H1 (cell line): ENCODE results near the gene ALDH5A1. TPM values are rescaled to one million over a fixed set of nuclear protein-coding genes. Genes with fewer than 3 reads are reported as not detected.

Experiments used
- CTCF ChIA-PET: fragments of 300-600 bp; sonication (Branson Sonifier 250); formaldehyde crosslinking; loops from one replicate; lab custom pipeline; 2021; ENCODE audit not compliant: partially characterized antibody; lab: Charles Lee
- POLR2A ChIA-PET: fragments of 300-600 bp; sonication (Branson Sonifier 250); formaldehyde crosslinking; loops from one replicate; lab custom pipeline; 2021; ENCODE audit warnings: inconsistent platforms; ENCODE audit not compliant: partially characterized antibody; lab: Charles Lee
- DNase-seq, 2 experiments: peaks; one replicate each; pipeline versions ENCODE4 v3.0.0 to v3.0.0-alpha.2; 2010 to 2022; ENCODE audit warnings: low spot score in 2 of 2, low read depth in 1 of 2, mixed read lengths in 1 of 2
- FAIRE-seq: peaks from 2 replicates; lab custom pipeline; 2011; peaks lifted over from hg19 to GRCh38; lab: Jason Lieb, UNC
- H2AFZ ChIP-seq: 2 replicates; pipeline ENCODE4 v1.8.1; 2012; ENCODE audit warnings: low read length, inconsistent platforms
- H2AK5ac ChIP-seq: 2 replicates; pipeline ENCODE4 v1.6.1; 2013; ENCODE audit warnings: low read depth, low read length
- H2BK120ac ChIP-seq: replicated peaks from 2 replicates; pipeline ENCODE3; 2013; ENCODE audit warnings: low read depth, low read length, inconsistent platforms
- H2BK12ac ChIP-seq: 2 replicates; pipeline ENCODE4 v1.6.1; 2013; ENCODE audit warnings: low read depth, low read length
- H2BK15ac ChIP-seq: 2 replicates; pipeline ENCODE4 v1.6.1; 2013; ENCODE audit warnings: low read length
- H2BK20ac ChIP-seq: 2 replicates; pipeline ENCODE4 v1.6.1; 2013; ENCODE audit warnings: low read length
- H2BK5ac ChIP-seq: 2 replicates; pipeline ENCODE4 v1.6.1; 2013; ENCODE audit warnings: low read depth, low read length
- H3K14ac ChIP-seq: 2 replicates; pipeline ENCODE4 v1.6.1; 2013; ENCODE audit warnings: inconsistent platforms; ENCODE audit not compliant: insufficient read length
- H3K18ac ChIP-seq: 2 replicates; pipeline ENCODE4 v1.6.1; 2013; ENCODE audit warnings: low read length; ENCODE audit errors: extremely low read depth
- H3K23ac ChIP-seq: 2 replicates; pipeline ENCODE4 v1.6.1; 2013; ENCODE audit warnings: inconsistent platforms; ENCODE audit not compliant: insufficient read length
- H3K23me2 ChIP-seq: 2 replicates; pipeline ENCODE4 v1.6.1; 2013; ENCODE audit warnings: low read depth, low read length
- H3K27ac ChIP-seq: 2 replicates; pipeline ENCODE4 v1.6.1; 2011; ENCODE audit warnings: low read depth, low read length, inconsistent platforms
- H3K27me3 ChIP-seq, 4 experiments: replicated peaks in 1 of 4; 1 replicate in 1 of 4; 2 replicates in 3 of 4; pipeline versions ENCODE4 v1.6.1 to v1.8.1; 2011 to 2013; ENCODE audit warnings: low read length in 3 of 4, mild to moderate bottlenecking in 3 of 4, inconsistent platforms in 2 of 4, mixed read lengths in 2 of 4, moderate library complexity in 1 of 4; ENCODE audit not compliant: control insufficient read depth in 3 of 4, insufficient read depth in 3 of 4; ENCODE audit errors: extremely low read depth in 1 of 4
- H3K36me3 ChIP-seq, 4 experiments: 2 replicates each; pipeline versions ENCODE4 v1.6.1 to v1.8.1; 2011 to 2013; ENCODE audit warnings: mild to moderate bottlenecking in 4 of 4, low read length in 3 of 4, moderate library complexity in 2 of 4, control low read depth in 1 of 4, inconsistent platforms in 1 of 4; ENCODE audit not compliant: insufficient read depth in 4 of 4, control insufficient read depth in 2 of 4
- H3K4ac ChIP-seq: replicated peaks from 2 replicates; pipeline ENCODE3; 2013; ENCODE audit warnings: low read length, low read depth, mixed read lengths, inconsistent platforms; ENCODE audit not compliant: insufficient read length
- H3K4me1 ChIP-seq, 4 experiments: replicated peaks in 1 of 4; 1 replicate in 1 of 4; 2 replicates in 3 of 4; pipeline versions ENCODE4 v1.6.1 to v1.8.1; 2011 to 2013; ENCODE audit warnings: low read length in 3 of 4, inconsistent platforms in 2 of 4, mixed read lengths in 1 of 4; ENCODE audit not compliant: insufficient read depth in 4 of 4, control insufficient read depth in 3 of 4
- H3K4me2 ChIP-seq, 2 experiments: 2 replicates each; pipeline versions ENCODE4 v1.6.1 to v1.8.1; 2011 to 2013; ENCODE audit warnings: low read depth in 2 of 2, low read length in 2 of 2, control low read depth in 1 of 2, inconsistent platforms in 1 of 2, mild to moderate bottlenecking in 1 of 2; ENCODE audit not compliant: insufficient read depth in 1 of 2
- H3K4me3 ChIP-seq, 4 experiments: fragments of 200-600, 300-600 bp in 1 of 4; sonication (generic), shearing (Covaris generic), sonication (Bioruptor Twin) in 1 of 4; 2 replicates each; pipeline versions ENCODE4 v1.5.1 to v1.8.1; 2011 to 2016; ENCODE audit warnings: low read length in 4 of 4, low read depth in 3 of 4, control low read depth in 2 of 4, inconsistent platforms in 2 of 4, mild to moderate bottlenecking in 2 of 4, mixed read lengths in 1 of 4, moderate library complexity in 1 of 4; ENCODE audit not compliant: insufficient read depth in 2 of 4; ENCODE audit errors: extremely low read depth in 1 of 4
- H3K56ac ChIP-seq: replicated peaks from 2 replicates; pipeline ENCODE3; 2013; ENCODE audit warnings: low read depth, mild to moderate bottlenecking, mixed read lengths, low read length, inconsistent platforms; ENCODE audit not compliant: insufficient read length
- H3K79me1 ChIP-seq: 2 replicates; pipeline ENCODE4 v1.6.1; 2013; ENCODE audit warnings: low read depth, low read length, control low read depth
- H3K79me2 ChIP-seq, 2 experiments: 2 replicates each; pipeline versions ENCODE4 v1.6.1 to v1.8.1; 2012 to 2013; ENCODE audit warnings: low read length in 2 of 2, mild to moderate bottlenecking in 2 of 2, inconsistent platforms in 1 of 2; ENCODE audit not compliant: insufficient read depth in 2 of 2, control insufficient read depth in 1 of 2
- H3K9ac ChIP-seq, 4 experiments: replicated peaks in 1 of 4; 1 replicate in 1 of 4; 2 replicates in 3 of 4; pipeline versions ENCODE4 v1.6.1 to v1.8.1; 2011 to 2013; ENCODE audit warnings: low read depth in 3 of 4, low read length in 3 of 4, control low read depth in 2 of 4, mild to moderate bottlenecking in 2 of 4, moderate library complexity in 2 of 4, inconsistent platforms in 1 of 4; ENCODE audit errors: extremely low read depth in 1 of 4
- H3K9me3 ChIP-seq, 2 experiments: 2 replicates each; pipeline versions ENCODE4 v1.6.1 to v1.8.1; 2012 to 2013; ENCODE audit warnings: mild to moderate bottlenecking in 2 of 2, moderate library complexity in 2 of 2, control low read depth in 1 of 2, inconsistent platforms in 1 of 2, low read depth in 1 of 2, low read length in 1 of 2, mixed read lengths in 1 of 2; ENCODE audit not compliant: insufficient read depth in 2 of 2
- H4K20me1 ChIP-seq, 2 experiments: replicated peaks in 1 of 2; 2 replicates each; pipeline versions ENCODE3 to v1.8.1; 2011 to 2013; ENCODE audit warnings: inconsistent platforms in 2 of 2, low read length in 2 of 2, mild to moderate bottlenecking in 1 of 2; ENCODE audit not compliant: insufficient read depth in 2 of 2, control insufficient read depth in 1 of 2
- H4K5ac ChIP-seq: 2 replicates; pipeline ENCODE4 v1.6.1; 2013; ENCODE audit warnings: low read length, low read depth, mixed read lengths, inconsistent platforms; ENCODE audit not compliant: insufficient read length
- H4K8ac ChIP-seq: 2 replicates; pipeline ENCODE4 v1.8.0; 2013; ENCODE audit warnings: mild to moderate bottlenecking, moderate library complexity, low read length, inconsistent platforms; ENCODE audit not compliant: insufficient read depth; ENCODE audit errors: extremely low read depth
- H4K91ac ChIP-seq: replicated peaks from 2 replicates; pipeline ENCODE3; 2013; ENCODE audit warnings: low read length, mixed read lengths, inconsistent platforms; ENCODE audit not compliant: insufficient read length
- TAF1 ChIP-seq: IDR thresholded peaks from 2 replicates; pipeline ENCODE4 v1.6.1; 2011; ENCODE audit warnings: mild to moderate bottlenecking, low read depth, low read length
- ZNF274 ChIP-seq: IDR thresholded peaks from 2 replicates; pipeline ENCODE4 v1.7.0; 2012; ENCODE audit warnings: low read length, borderline replicate concordance; ENCODE audit errors: extremely low read depth
- WGBS, 2 experiments: shearing (Covaris generic) in 1 of 2; methylation state at CpG; one replicate each; pipeline versions ENCODE4 v1.1.6 to v1.1.7; 2013 to 2015; ENCODE audit warnings: low lambda C conversion rate in 2 of 2, mixed read lengths in 2 of 2, inconsistent platforms in 1 of 2, low coverage in 1 of 2, missing lambda C conversion rate in 1 of 2; ENCODE audit not compliant: insufficient replicate concordance in 2 of 2, insufficient coverage in 1 of 2, insufficient read length in 1 of 2; ENCODE audit errors: extremely low coverage in 1 of 2, missing lambda C conversion rate in 1 of 2; 5-methylcytosine and 5-hydroxymethylcytosine counted together
- polyA plus RNA-seq, 7 experiments: library from polyadenylated mRNA; depleted of rRNA in 3 of 7; stranded (reverse) in 5 of 7; unstranded in 2 of 7; fragments of >200 nt in 5 of 7; fragments of 200-250 nt in 2 of 7; gene quantifications; 1 replicate in 5 of 7; 2 replicates in 1 of 7; 4 replicates in 1 of 7; pipeline versions ENCODE4 v1.2.1 to v1.2.3, GENCODE V29; 2011 to 2013; ENCODE audit warnings: missing spikeins in 2 of 7, mixed read lengths in 2 of 7
- total RNA-seq: library from RNA; stranded (reverse); fragmentation: NEBNext Ultra II Directional; extraction: Animal tissue kit (Norgen Biotek cat#: 25700); gene quantifications from 2 replicates; pipeline ENCODE4 v1.2.1, GENCODE V29; 2021

ALDH5A1 gene
- total and polyA plus RNA-seq, 2 of the 8 experiments (the other 6 are each of a cell fraction or from before 2014, with no cell fraction given): 1.5 to 2.4 TPM

- Histone ChIP-seq H2BK5ac (no peak overlapping the region), H3K79me1 (no peaks in the 10 kb centered on the region), H3K14ac (no peak overlapping the region), H4K5ac (no peak overlapping the region), H3K27me3 (no peaks in the 10 kb centered on the region), H3K9me3 (no peaks in the 10 kb centered on the region), H2BK20ac (no peak overlapping the region), H3K27ac (no peak overlapping the region), H3K9ac (no peak overlapping the region), H2BK12ac (no peak overlapping the region), H3K4me1 (no peaks in the 10 kb centered on the region; a peak in 1 of 7 replicates), H3K23ac (no peak overlapping the region), H2BK120ac (no peak overlapping the region), H4K91ac (no peak overlapping the region), H3K36me3 (no peaks in the 10 kb centered on the region), H4K20me1 (no peaks in the 10 kb centered on the region), H3K56ac (no peak overlapping the region), H3K4ac (no peak overlapping the region), H4K8ac (no peak overlapping the region), H2AK5ac (no peak overlapping the region), H3K4me2 (no peak overlapping the region), H3K4me3 (no peak overlapping the region), H3K79me2 (no peaks in the 10 kb centered on the region), H2BK15ac (no peak overlapping the region), H2AFZ (no peak overlapping the region), H3K23me2 (no peaks in the 10 kb centered on the region), H3K18ac (no peak overlapping the region)
- DNase-seq (no peak), FAIRE-seq (no peak)
- TF ChIP-seq TAF1: no peak
- no peak for TF ChIP-seq ZNF274
- 92% methylated on average over 3 of the region's 3 CpGs; no CpG with 5 or more reads in 1 of the 2 experiments for WGBS, 2 experiments
- ChIA-PET POLR2A (no interaction called here), CTCF (no interaction called here)
Measured at GRCh38 chr6:24506814-24507520, 12.2 kb downstream of the ALDH5A1 start.
